Gastrocnemius medialis (tissue), 4 donors: Measurements from ENCODE around the gene THSD4.

Source experiments
- CTCF ChIP-seq, 5 experiments: fragments of 450-650 bp in 3 of 5; fragments of 200-600 bp in 2 of 5; sonication (generic) in 2 of 5; IDR thresholded peaks in 4 of 5; conservative IDR thresholded peaks in 1 of 5; 1 replicate in 4 of 5; 2 replicates in 1 of 5; pipeline ENCODE4 v1.5.1; 2016 to 2019; ENCODE audit warnings: antibody characterized with exemption in 5 of 5, mild to moderate bottlenecking in 3 of 5, moderate library complexity in 3 of 5
- POLR2A ChIP-seq, 2 donors: fragments of 450-650 bp; IDR thresholded peaks; one replicate each; pipeline ENCODE4 v1.6.1; 2017; ENCODE audit warnings: antibody characterized with exemption in 2 of 2, mild to moderate bottlenecking in 2 of 2, moderate library complexity in 2 of 2

GRCh38 chr15:71219645-71220044 is 104.4 kb downstream of the THSD4 start:
- TF ChIP-seq CTCF (IDR thresholded peaks at IDR 0.05 in 4 of 5, conservative IDR thresholded peaks at IDR 0.05 in 1 of 5) (no peak), POLR2A (IDR thresholded peaks at IDR 0.05) (no peak)
